Keratinocyte (primary cell): ENCODE results near the gene C12orf42.
"Not testable (repeated sequence)": the region's sequence is repeated elsewhere in the genome, so short reads cannot be mapped to it uniquely, and the experiment has no call there.

Experiments
- EZH2 ChIP-seq: IDR thresholded peaks from one replicate; pipeline ENCODE4 v1.6.1; 2012; ENCODE audit warnings: inconsistent platforms, mild to moderate bottlenecking, low read length, moderate library complexity
- TF ChIP-seq, protein P1 (sequence below), 3 experiments: IDR thresholded peaks in 1 of 3; conservative IDR thresholded peaks in 1 of 3; optimal IDR thresholded peaks in 1 of 3; 2 replicates in 2 of 3; 3 replicates in 1 of 3; pipeline versions ENCODE3 to v1.5.1; 2011; ENCODE audit warnings: low read length in 3 of 3, mild to moderate bottlenecking in 3 of 3, moderate library complexity in 2 of 3, control low read depth in 1 of 3, inconsistent platforms in 1 of 3; ENCODE audit not compliant: insufficient read depth in 2 of 3; ENCODE audit errors: extremely low read depth in 1 of 3

- TF ChIP-seq, protein P1, sequence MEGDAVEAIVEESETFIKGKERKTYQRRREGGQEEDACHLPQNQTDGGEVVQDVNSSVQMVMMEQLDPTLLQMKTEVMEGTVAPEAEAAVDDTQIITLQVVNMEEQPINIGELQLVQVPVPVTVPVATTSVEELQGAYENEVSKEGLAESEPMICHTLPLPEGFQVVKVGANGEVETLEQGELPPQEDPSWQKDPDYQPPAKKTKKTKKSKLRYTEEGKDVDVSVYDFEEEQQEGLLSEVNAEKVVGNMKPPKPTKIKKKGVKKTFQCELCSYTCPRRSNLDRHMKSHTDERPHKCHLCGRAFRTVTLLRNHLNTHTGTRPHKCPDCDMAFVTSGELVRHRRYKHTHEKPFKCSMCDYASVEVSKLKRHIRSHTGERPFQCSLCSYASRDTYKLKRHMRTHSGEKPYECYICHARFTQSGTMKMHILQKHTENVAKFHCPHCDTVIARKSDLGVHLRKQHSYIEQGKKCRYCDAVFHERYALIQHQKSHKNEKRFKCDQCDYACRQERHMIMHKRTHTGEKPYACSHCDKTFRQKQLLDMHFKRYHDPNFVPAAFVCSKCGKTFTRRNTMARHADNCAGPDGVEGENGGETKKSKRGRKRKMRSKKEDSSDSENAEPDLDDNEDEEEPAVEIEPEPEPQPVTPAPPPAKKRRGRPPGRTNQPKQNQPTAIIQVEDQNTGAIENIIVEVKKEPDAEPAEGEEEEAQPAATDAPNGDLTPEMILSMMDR (optimal IDR thresholded peaks at IDR 0.05 in 1 of 3, IDR thresholded peaks at IDR 0.05 in 1 of 3, conservative IDR thresholded peaks at IDR 0.05 in 1 of 3; ENCODE audit: extremely low read depth in 1 of 3, insufficient read depth in 2 of 3, low read length in 3 of 3), result not testable (repeated sequence)
- not testable (repeated sequence) for TF ChIP-seq EZH2
Observed at GRCh38 chr12:103424849-103425586, 70.8 kb downstream of the C12orf42 start.
